Activated CD8-positive, alpha-beta memory T cell treated with anti-CD3 and anti-CD28 coated beads, Interleukin-2, amount 50 U/mL, for 24 hours (primary cell): ENCODE results near the gene CRAMP1.
"Not testable (repeated sequence)": the region's sequence is repeated elsewhere in the genome, so short reads cannot be mapped to it uniquely, and the experiment has no call there.

ENCODE experiments used
- DNase-seq: peaks from one replicate; pipeline ENCODE4 v3.0.0-alpha.2; 2020; ENCODE audit errors: extremely low read depth

CRAMP1 gene, protein sequence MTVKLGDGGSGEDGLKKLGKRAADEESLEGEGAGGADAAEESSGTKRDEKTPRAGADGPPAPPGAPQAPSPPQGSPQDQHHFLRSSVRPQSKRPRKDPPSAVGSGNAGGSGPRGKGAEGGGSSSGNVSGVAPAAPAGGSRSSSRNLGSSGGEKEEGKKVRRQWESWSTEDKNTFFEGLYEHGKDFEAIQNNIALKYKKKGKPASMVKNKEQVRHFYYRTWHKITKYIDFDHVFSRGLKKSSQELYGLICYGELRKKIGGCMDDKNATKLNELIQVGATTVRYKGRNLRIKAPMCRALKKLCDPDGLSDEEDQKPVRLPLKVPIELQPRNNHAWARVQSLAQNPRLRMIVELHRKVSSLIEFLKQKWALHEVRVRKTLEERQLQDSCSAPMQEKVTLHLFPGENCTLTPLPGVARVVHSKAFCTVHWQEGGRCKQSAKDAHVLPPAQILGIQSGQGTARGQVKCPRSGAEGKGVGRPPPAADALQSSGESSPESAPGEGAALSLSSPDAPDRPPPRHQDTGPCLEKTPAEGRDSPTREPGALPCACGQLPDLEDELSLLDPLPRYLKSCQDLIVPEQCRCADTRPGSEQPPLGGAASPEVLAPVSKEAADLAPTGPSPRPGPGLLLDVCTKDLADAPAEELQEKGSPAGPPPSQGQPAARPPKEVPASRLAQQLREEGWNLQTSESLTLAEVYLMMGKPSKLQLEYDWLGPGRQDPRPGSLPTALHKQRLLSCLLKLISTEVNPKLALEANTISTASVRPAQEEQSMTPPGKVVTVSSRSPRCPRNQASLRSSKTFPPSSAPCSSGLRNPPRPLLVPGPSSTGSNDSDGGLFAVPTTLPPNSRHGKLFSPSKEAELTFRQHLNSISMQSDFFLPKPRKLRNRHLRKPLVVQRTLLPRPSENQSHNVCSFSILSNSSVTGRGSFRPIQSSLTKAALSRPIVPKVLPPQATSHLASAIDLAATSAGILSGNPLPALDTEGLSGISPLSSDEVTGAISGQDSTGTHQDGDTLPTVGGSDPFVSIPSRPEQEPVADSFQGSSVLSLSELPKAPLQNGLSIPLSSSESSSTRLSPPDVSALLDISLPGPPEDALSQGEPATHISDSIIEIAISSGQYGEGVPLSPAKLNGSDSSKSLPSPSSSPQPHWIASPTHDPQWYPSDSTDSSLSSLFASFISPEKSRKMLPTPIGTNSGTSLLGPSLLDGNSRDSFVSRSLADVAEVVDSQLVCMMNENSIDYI (N-terminal part only)

DNA sequence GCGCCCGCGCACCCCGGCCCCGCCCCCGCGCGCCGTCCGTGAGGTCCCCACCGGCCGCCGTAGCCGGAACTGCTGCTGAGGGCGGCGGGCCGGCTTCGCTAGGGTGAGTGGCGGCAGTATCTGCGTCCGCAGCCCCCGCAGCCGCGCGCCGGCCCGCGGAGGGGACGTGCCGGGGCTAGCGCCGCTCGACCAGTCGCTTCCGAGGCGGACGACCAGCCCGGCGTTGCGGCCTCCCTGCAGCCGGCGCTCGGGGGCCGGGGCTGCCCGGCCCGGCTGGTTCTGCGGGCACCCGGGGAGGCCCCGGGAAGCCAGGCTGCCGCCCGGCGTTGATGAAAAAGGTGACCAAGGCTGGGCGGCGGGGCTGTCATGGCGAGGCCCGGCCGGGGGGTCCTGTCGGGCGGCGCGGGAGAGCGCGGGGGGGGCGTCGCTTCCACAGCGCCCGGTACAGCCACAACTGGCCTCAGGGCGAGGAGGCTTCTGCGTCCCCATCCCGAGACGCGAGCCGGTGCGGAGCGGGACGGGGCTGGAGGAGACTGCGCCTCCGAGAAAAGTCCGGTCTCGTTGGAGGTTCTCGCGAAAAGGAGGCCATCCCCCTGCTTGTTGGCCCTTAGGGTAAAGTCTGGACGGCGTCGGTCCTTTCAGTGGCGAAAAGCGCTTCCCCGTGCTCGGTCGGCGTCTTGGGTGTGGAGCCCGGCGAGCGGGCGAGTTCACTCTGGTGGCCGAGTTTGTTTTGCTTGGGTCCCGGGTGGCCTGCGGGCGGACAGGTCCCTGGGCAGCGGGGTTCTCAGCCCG is at the start of gene CRAMP1:
Gene CRAMP1, plus strand, starts transcription at position 41 of the 792 bp plus-strand sequence. CDS start 2,280 bp downstream, outside the sequence.
- no peak for DNase-seq

- no peak for DNase-seq
Measured at GRCh38 chr16:1563786-1564185, 48.4 kb upstream of the CRAMP1 start.

DNA sequence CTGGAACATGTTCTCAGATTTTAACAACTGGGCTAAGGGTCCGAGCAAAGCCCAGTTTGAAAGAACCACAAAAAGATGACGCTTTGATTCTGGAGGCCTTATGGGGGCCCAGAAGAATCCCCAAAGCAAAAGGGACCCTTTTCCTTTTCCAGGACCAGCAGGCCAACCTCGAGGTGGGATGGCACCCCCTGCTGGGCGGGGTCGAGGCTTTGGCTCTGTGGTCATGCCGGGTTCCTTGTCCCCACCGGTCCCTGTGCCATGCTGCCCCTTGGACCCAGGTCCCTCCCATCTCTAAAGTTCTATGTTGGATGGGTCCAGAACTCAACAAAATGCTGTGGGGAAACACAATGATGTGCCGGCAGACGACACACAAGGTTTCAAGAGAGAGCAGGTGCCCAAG is 47.8 kb upstream of the CRAMP1 start:
- DNase-seq = no peak

GRCh38 chr16:1565083-1565805 is 46.9 kb upstream of the CRAMP1 start:
- no peak for DNase-seq

DNA sequence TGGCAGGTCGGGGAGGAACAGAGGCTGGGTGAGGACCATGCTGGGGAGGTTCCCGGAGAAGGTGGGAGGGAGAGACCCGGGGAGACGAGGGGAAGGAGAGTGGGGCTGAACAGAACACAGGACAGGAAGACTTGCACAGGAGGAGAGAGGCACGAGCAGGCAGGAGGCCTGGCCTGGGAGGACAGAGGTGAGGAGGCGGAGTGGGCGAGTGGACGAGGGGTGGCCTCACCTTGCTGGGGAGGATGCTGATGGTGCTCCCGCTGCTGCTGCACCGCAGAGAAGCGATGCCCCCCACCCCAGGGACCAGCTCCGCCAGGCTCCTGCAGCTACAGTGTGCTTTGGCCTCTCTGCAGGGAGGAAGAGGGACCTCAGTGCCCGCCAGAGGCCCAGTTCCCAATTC is 44.2 kb upstream of the CRAMP1 start:
- DNase-seq = no peak

DNA sequence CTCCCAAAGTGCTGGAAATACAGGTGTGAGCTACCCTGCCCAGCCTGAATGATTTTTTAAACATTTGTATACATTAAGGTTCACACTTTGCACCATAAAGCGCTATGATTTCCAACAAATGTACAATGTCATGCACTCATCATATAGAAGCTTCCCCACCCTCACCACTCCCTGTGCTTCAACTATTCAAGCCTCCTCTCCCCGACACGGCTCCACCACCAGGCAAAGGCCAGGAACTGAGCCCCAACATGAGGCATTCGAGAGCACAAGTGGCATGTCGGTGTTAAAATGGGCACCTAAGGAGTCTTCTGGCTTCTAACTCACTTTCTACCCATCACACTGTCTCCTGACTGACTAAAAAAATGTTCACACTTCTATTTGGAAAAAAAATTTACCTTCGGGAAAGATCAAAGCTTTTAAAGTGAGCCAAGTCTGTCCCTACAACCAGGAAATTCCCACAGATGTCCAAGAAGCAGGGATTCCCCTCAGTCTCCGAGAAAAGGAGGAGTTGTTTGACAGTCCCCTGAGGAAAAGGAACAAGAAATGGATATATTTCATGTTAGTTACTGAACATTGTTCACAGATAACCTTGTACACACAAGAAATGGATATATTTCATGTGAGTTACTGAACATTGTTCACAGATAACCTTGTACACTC is 41.0 kb upstream of the CRAMP1 start:
- DNase-seq = no peak

- DNase-seq = no peak
Measured at GRCh38 chr16:1572673-1573072, 39.5 kb upstream of the CRAMP1 start.

DNA sequence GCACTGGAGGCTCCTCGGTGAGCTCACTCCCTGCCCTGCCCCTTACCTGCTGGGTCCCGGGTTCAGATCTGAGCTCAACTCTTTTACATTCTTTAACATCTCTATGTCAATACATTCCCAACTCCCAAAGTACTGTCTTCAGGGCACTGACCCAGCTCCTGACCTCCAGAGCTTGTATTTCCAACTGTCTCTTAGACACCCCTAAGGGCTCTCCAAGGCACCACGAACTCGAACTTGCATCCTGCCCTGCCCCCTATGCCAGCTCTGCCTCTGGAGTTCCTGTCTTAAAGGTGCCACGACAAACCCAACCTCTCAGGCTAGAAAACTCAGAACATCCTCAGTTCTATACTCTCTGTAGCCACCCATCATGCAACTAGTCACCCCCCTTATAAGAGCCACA is 38.9 kb upstream of the CRAMP1 start:
- DNase-seq = no peak

DNA sequence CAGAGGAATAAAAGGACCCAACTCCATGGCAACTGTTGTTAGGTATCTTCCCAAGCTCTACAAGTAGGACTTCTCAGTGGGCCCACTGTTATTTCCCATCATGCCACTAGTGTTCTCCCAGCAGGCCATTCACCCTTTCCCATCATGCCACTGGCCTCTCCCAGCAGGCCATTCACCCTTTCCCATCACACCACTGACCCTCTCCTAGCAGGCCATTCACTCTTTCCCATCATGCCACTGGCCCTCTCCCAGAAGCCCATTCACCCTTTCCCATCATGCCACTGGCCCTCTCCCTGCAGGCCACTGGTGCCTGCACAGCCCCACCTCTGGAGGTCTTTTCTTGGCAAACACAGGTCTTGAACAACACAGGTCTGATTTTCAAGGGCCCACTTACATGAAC is 36.6 kb upstream of the CRAMP1 start:
- no peak for DNase-seq

GRCh38 chr16:1579214-1579613 is 32.9 kb upstream of the CRAMP1 start:
- no peak for DNase-seq

- DNase-seq = no peak
Measured at GRCh38 chr16:1580256-1580655, 31.9 kb upstream of the CRAMP1 start.

GRCh38 chr16:1580956-1581355 is 31.2 kb upstream of the CRAMP1 start:
- DNase-seq = no peak

- DNase-seq = no peak
Measured at GRCh38 chr16:1581804-1582203, 30.4 kb upstream of the CRAMP1 start.

GRCh38 chr16:1583180-1583579 is 29.0 kb upstream of the CRAMP1 start:
- no peak for DNase-seq

DNA sequence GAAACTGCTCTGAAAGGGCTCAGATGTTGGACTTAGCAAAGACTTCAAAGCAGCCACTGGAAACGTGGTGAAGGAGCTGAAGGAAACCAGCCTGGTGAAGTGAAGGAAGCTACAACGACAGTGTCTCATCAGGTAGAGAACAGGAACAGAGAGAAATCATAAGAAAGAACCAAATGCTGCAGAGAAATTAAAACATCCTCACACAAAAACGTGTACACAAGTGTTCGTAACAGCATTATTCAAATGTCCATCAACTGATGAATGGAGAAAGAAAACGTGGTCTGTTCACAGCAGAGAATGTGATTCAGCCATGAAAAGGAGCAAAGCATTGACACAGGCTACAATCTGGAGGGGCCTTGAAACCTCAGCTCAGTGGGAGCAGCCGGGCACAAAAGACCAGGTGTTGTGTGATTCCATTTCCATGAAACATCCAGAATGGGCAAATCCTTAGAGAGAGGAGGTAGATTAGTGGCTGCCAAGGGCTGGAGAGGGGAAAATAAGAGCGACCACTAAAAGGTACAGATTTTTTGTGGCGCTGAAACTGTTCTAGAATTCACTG is 27.2 kb upstream of the CRAMP1 start:
- no peak for DNase-seq

- DNase-seq = no peak
Measured at GRCh38 chr16:1590366-1590765, 21.8 kb upstream of the CRAMP1 start.

DNA sequence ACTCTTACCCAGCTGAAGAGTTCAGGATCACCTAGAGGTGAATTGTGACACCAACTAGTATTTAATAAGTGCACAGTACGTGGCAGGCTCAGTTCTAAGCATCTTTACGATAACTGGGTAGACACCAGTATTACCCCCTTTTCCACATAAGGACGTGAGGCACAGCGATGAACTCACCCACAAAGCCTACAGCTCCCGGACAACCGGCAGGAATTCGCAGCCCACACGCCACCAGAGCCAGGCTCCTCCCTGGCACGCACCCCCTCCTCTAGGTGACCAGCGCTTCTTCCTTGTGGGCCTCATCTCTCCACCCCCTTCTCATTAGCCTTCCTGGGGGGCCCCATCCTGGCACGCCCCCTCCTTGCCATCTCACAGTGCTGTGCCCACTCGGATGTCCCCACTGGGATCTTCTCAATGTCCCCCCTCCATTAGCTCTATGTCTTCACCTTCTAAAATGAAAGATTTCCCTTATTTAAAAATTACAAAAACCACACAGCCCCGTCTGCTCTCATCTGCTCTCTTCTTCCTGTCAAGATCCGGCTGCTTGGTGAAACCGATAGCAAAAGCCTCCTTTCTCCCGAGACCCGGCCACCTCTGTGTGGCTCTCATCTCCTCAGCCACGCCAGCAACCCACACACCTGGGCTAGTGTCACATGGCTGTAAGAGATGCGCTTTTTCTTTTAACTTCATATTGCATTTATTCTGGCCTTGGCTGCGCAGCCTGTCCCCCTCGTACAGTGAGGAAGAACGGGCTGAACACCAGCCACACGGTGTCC is 21.0 kb upstream of the CRAMP1 start:
- DNase-seq = no peak

- no peak for DNase-seq
Measured at GRCh38 chr16:1592446-1592845, 19.7 kb upstream of the CRAMP1 start.

DNA sequence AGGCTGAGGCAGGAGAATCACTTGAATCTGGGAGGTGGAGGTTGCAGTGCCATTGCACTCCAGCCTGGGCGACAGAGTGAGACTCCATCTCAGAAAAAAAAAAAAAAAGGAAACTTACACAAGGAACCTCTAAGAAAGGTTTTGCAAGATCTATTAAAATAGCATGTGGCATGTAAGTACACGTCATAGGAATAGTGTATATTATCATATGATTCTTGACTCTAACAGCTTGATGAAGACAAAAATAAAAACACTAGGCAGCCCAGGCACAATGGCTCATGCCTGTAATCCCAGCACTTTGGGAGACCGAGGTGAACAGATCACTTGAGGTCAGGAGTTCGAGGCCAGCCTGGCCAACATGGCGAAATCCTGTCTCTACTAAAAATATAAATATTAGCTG is 16.6 kb upstream of the CRAMP1 start:
- DNase-seq = not testable (repeated sequence)
